Endodermal cell (in vitro differentiated cells): Measurements from ENCODE around the gene BMP7. TPM values are rescaled to one million over a fixed set of nuclear protein-coding genes. Genes with fewer than 3 reads are reported as not detected.

ENCODE experiments used
- DNase-seq: peaks from one replicate; pipeline ENCODE4 v3.0.0-alpha.2; 2017
- H3K27ac ChIP-seq: 2 replicates; pipeline ENCODE4 v1.5.1; 2013; ENCODE audit warnings: mild to moderate bottlenecking, low read depth, low read length, moderate library complexity
- H3K27me3 ChIP-seq: 2 replicates; pipeline ENCODE4 v1.6.1; 2013; ENCODE audit warnings: mild to moderate bottlenecking, low read length, moderate library complexity; ENCODE audit not compliant: insufficient read depth, control insufficient read depth, poor library complexity, severe bottlenecking
- H3K36me3 ChIP-seq: 2 replicates; pipeline ENCODE4 v1.7.0; 2013; ENCODE audit warnings: mild to moderate bottlenecking, low read length, moderate library complexity; ENCODE audit not compliant: control insufficient read depth, insufficient read depth
- H3K4me1 ChIP-seq: one replicate; pipeline ENCODE4 v1.7.0; 2013; ENCODE audit warnings: low read length; ENCODE audit not compliant: control insufficient read depth, insufficient read depth
- H3K4me3 ChIP-seq: 2 replicates; pipeline ENCODE4 v1.5.1; 2013; ENCODE audit warnings: mild to moderate bottlenecking, low read length, moderate library complexity
- H3K9ac ChIP-seq: 2 replicates; pipeline ENCODE4 v1.6.1; 2013; ENCODE audit warnings: mild to moderate bottlenecking, low read length, moderate library complexity; ENCODE audit not compliant: poor library complexity, severe bottlenecking; ENCODE audit errors: extremely low read depth
- H3K9me3 ChIP-seq: 2 replicates; pipeline ENCODE4 v1.6.1; 2013; ENCODE audit warnings: mild to moderate bottlenecking, low read length, moderate library complexity; ENCODE audit not compliant: control insufficient read depth
- H3K27ac Mint-ChIP-seq: 2 replicates; pipeline ENCODE4 v1.8.0; 2020; ENCODE audit warnings: mixed read lengths
- H3K27me3 Mint-ChIP-seq: 2 replicates; pipeline ENCODE4 v1.8.0; 2021; ENCODE audit warnings: mild to moderate bottlenecking, mixed read lengths; ENCODE audit not compliant: insufficient read depth
- H3K36me3 Mint-ChIP-seq: 2 replicates; pipeline ENCODE4 v1.8.0; 2020; ENCODE audit warnings: low read depth, mixed read lengths
- H3K4me1 Mint-ChIP-seq: 2 replicates; pipeline ENCODE4 v1.8.0; 2020; ENCODE audit warnings: mixed read lengths
- H3K4me3 Mint-ChIP-seq: 2 replicates; pipeline ENCODE4 v1.8.0; 2020; ENCODE audit warnings: mild to moderate bottlenecking, moderate library complexity, mixed read lengths
- H3K9me3 Mint-ChIP-seq: 2 replicates; pipeline ENCODE4 v1.8.0; 2020; ENCODE audit warnings: mild to moderate bottlenecking, mixed read lengths
- CTCF ChIP-seq: fragments of 200-600 bp; sonication (generic); conservative IDR thresholded peaks from 2 replicates; pipeline ENCODE4 v1.5.0; 2021; ENCODE audit warnings: antibody characterized with exemption, mild to moderate bottlenecking
- WGBS, 2 experiments: methylation state at CpG; one replicate each; pipeline versions ENCODE4 v1.1.5 to v1.1.7; 2013; ENCODE audit warnings: missing lambda C conversion rate in 2 of 2, mixed read lengths in 1 of 2; ENCODE audit not compliant: insufficient coverage in 1 of 2, insufficient read length in 1 of 2; 5-methylcytosine and 5-hydroxymethylcytosine counted together
- total RNA-seq, 2 donors: library from RNA; stranded (reverse); fragmentation: NEBNext Ultra II Directional in 1 of 2; extraction: Animal tissue kit (Norgen Biotek cat#: 25700) in 1 of 2; gene quantifications; 2 replicates in 1 of 2; 3 replicates in 1 of 2; pipeline ENCODE4 v1.2.1, GENCODE V29; 2021

Gene BMP7
- total RNA-seq, 2 donors from 2014 or later = 45.6 to 49.6 TPM

- Mint-ChIP-seq H3K4me3 (no peak overlapping the region), H3K36me3 (no peaks in the 10 kb centered on the region), H3K9me3 (no peaks in the 10 kb centered on the region), H3K27me3 (peaks cover 15% of the 10 kb centered on the region), H3K27ac (no peak overlapping the region), H3K4me1 (peaks cover 10% of the 10 kb centered on the region)
- H3K27me3 ChIP-seq = peaks cover 11% of the 10 kb centered on the region
- no peaks in the 10 kb centered on the region for H3K9me3 ChIP-seq
- H3K36me3 ChIP-seq = no peaks in the 10 kb centered on the region
- H3K4me1 ChIP-seq = no peaks in the 10 kb centered on the region
- no peak for TF ChIP-seq CTCF
- no peak overlapping the region for H3K27ac ChIP-seq
- no peak overlapping the region for H3K9ac ChIP-seq
- 80% methylated on average over 1 of the region's 1 CpG; no CpG with 5 or more reads in 1 of the 2 experiments for WGBS, 2 experiments
- no peak overlapping the region for H3K4me3 ChIP-seq
- no peak for DNase-seq
These were observed 124.9 kb downstream of the BMP7 start for GRCh38 chr20:57141492-57141891.

- no peak overlapping the region for H3K4me3 Mint-ChIP-seq
- Histone ChIP-seq H3K4me3 (no peak overlapping the region), H3K9me3 (no peaks in the 10 kb centered on the region), H3K27me3 (peaks cover 11% of the 10 kb centered on the region), H3K9ac (no peak overlapping the region), H3K27ac (no peak overlapping the region), H3K4me1 (no peaks in the 10 kb centered on the region), H3K36me3 (no peaks in the 10 kb centered on the region)
- DNase-seq = no peak
- H3K4me1 Mint-ChIP-seq = peaks cover 10% of the 10 kb centered on the region
- WGBS, 2 experiments = 84 to 88% methylated on average over 6 to 7 of the region's 7 CpGs
- no peak overlapping the region for H3K27ac Mint-ChIP-seq
- TF ChIP-seq CTCF = no peak
- H3K27me3 Mint-ChIP-seq = peaks cover 10% of the 10 kb centered on the region
- no peaks in the 10 kb centered on the region for H3K36me3 Mint-ChIP-seq
- H3K9me3 Mint-ChIP-seq = no peaks in the 10 kb centered on the region
These were observed 126.0 kb downstream of the BMP7 start for GRCh38 chr20:57140416-57140965.

- Mint-ChIP-seq H3K9me3 (no peaks in the 10 kb centered on the region), H3K4me1 (peaks cover 1% of the 10 kb centered on the region), H3K27me3 (peaks cover 13% of the 10 kb centered on the region), H3K4me3 (no peak overlapping the region), H3K27ac (no peak overlapping the region), H3K36me3 (no peaks in the 10 kb centered on the region)
- no peak overlapping the region for H3K27ac ChIP-seq
- no peak overlapping the region for H3K9ac ChIP-seq
- peaks cover 11% of the 10 kb centered on the region for H3K27me3 ChIP-seq
- no peak for TF ChIP-seq CTCF
- 94 to 97% methylated on average over 6 to 8 of the region's 8 CpGs for whole genome bisulfite sequencing, 2 experiments
- no peaks in the 10 kb centered on the region for H3K36me3 ChIP-seq
- H3K4me1 ChIP-seq = no peaks in the 10 kb centered on the region
- H3K4me3 ChIP-seq = no peak overlapping the region
- H3K9me3 ChIP-seq = no peaks in the 10 kb centered on the region
- no peak for DNase-seq
These were observed 126.9 kb downstream of the BMP7 start for GRCh38 chr20:57139342-57140093.
